ENCODE results near the gene EIF2D. TPM values are rescaled to one million over a fixed set of nuclear protein-coding genes. Genes with fewer than 3 reads are reported as not detected.

The EIF2D gene
- total and polyA plus RNA-seq, 2 of the 4 experiments (the other 2 are of a cell fraction): 64.3 to 69.4 TPM

GRCh38 chr1:206600527-206600926, 11.7 kb downstream of the EIF2D start:
- peak overlapping the region; percentile 8 for H2AFZ ChIP-seq (replicated peaks; ENCODE audit: low read length, poor library complexity)
- H2BK15ac ChIP-seq (ENCODE audit: low read depth, low read length): no peak overlapping the region
- no peak overlapping the region for H3K56ac ChIP-seq (ENCODE audit: extremely low read depth, insufficient read depth, low read length)
- TF ChIP-seq RCOR1 (IDR thresholded peaks at IDR 0.05; ENCODE audit: insufficient replicate concordance, low read length): no peak
- TF ChIP-seq CTCF (conservative IDR thresholded peaks at IDR 0.05; ENCODE audit: low read depth, low read length): no peak
- no peak for TF ChIP-seq BHLHE40 (IDR thresholded peaks at IDR 0.05; ENCODE audit: low read depth, low read length)
- no peak for TF ChIP-seq POLR2A (IDR thresholded peaks at IDR 0.05; ENCODE audit: low read depth, low read length)
- no peak for TF ChIP-seq USF2 (IDR thresholded peaks at IDR 0.05; ENCODE audit: low read depth, low read length)
- no peak for TF ChIP-seq RAD21 (IDR thresholded peaks at IDR 0.05; ENCODE audit: low read length)
- no peak for TF ChIP-seq MXI1 (IDR thresholded peaks at IDR 0.05; ENCODE audit: borderline replicate concordance, low read depth, low read length)
- TF ChIP-seq NFE2L2 (IDR thresholded peaks at IDR 0.05; ENCODE audit: low read depth, low read length): no peak
- no peak for TF ChIP-seq MAZ (IDR thresholded peaks at IDR 0.05; ENCODE audit: borderline replicate concordance, low read depth, low read length)
- TF ChIP-seq CEBPB (IDR thresholded peaks at IDR 0.05; ENCODE audit: low read depth, low read length): no peak
- TF ChIP-seq MAFK (IDR thresholded peaks at IDR 0.05; ENCODE audit: low read depth, low read length): no peak
- TF ChIP-seq FOS (IDR thresholded peaks at IDR 0.05; ENCODE audit: low read depth, low read length): no peak
- no peak for TF ChIP-seq RFX5 (IDR thresholded peaks at IDR 0.05; ENCODE audit: low read depth, low read length)
- TF ChIP-seq SMC3 (IDR thresholded peaks at IDR 0.05; ENCODE audit: low read depth, low read length): no peak
- ATAC-seq (ENCODE audit: low read depth): no peak
- peaks cover 47% of the 10 kb centered on the region for H3K36me3 ChIP-seq (ENCODE audit: control insufficient read depth, insufficient read depth, low read length)
- H3K18ac ChIP-seq (ENCODE audit: low read depth, low read length): no peak overlapping the region
- no peaks in the 10 kb centered on the region for H3K9me3 ChIP-seq (ENCODE audit: control insufficient read depth, insufficient read depth, low read length)
- no peak overlapping the region for H4K8ac ChIP-seq (ENCODE audit: low read depth in 2 of 2, low read length in 2 of 2)
- no peak overlapping the region for H3K14ac ChIP-seq (replicated peaks; ENCODE audit: low read depth, low read length)
- H2AK9ac ChIP-seq (replicated peaks; ENCODE audit: low read depth, low read length, poor library complexity): no peak overlapping the region
- H3K79me1 ChIP-seq (ENCODE audit: low read depth in 1 of 2, low read length in 2 of 2): no peaks in the 10 kb centered on the region
- WGBS, 2 experiments (ENCODE audit: extremely low coverage in 2 of 2, insufficient read length in 1 of 2): no CpG with 5 or more reads among the region's 3 CpGs
- H3K4me2 ChIP-seq (ENCODE audit: low read depth, low read length): no peak overlapping the region
- ChIA-PET CTCF (no interaction called here), POLR2A (ENCODE audit: unreplicated experiment) (no interaction called here)
- intact Hi-C loops (cut with micrococcal nuclease): no loop called here
- no peak overlapping the region for H3K23ac ChIP-seq (ENCODE audit: low read depth, low read length)
- H4K20me1 ChIP-seq (ENCODE audit: insufficient read depth, low read length): no peaks in the 10 kb centered on the region
- H3K27ac ChIP-seq (ENCODE audit: insufficient read depth, low read length): no peak overlapping the region
- no peaks in the 10 kb centered on the region for H3K9me1 ChIP-seq (ENCODE audit: insufficient read depth, low read length)
- no peak overlapping the region for H3K4ac ChIP-seq (ENCODE audit: low read depth, low read length)
- H3K4me1 ChIP-seq (ENCODE audit: control insufficient read depth, insufficient read depth, low read length): no peaks in the 10 kb centered on the region
- in situ Hi-C loops (cut with MboI; ENCODE audit: low sequenced_read_pairs): no loop called here
- no peak overlapping the region for H2AK5ac ChIP-seq (ENCODE audit: low read depth, low read length)
- no peak overlapping the region for H2BK120ac ChIP-seq (ENCODE audit: low read depth, low read length)
- H4K91ac ChIP-seq (ENCODE audit: insufficient read depth, low read depth, low read length): no peak overlapping the region
- no peak for DNase-seq
- BruUV-seq (replicated peaks): no TSS peak
- H4K5ac ChIP-seq (ENCODE audit: low read depth, low read length): no peak overlapping the region
- H2BK20ac ChIP-seq (ENCODE audit: low read depth, low read length): no peak overlapping the region
- dilution Hi-C loops (cut with HindIII; ENCODE audit: low sequenced_read_pairs, unreplicated experiment): no loop called here
- H3K4me3 ChIP-seq (ENCODE audit: insufficient read depth, low read depth, low read length): no peak overlapping the region
- no peak overlapping the region for H3K9ac ChIP-seq (ENCODE audit: low read depth, low read length)
- no peak overlapping the region for H2BK5ac ChIP-seq (ENCODE audit: low read depth, low read length, poor library complexity, severe bottlenecking)
- H3K27me3 ChIP-seq (ENCODE audit: control insufficient read depth, insufficient read depth, low read length): no peaks in the 10 kb centered on the region
